SK-N-SH (cell line): ENCODE data around the gene CLPTM1L. TPM values are rescaled to one million over a fixed set of nuclear protein-coding genes. Genes with fewer than 3 reads are reported as not detected.
"Not testable (repeated sequence)": the region's sequence is repeated elsewhere in the genome, so short reads cannot be mapped to it uniquely, and the experiment has no call there.

Experiments used
- CTCF ChIA-PET: fragments of 300-600, 350-600 bp; formaldehyde crosslinking; extraction: SDS; loops from one replicate; lab custom pipeline; 2021; lab: Yijun Ruan, JAX
- POLR2A ChIA-PET: fragments of 350-600 bp; sonication (Branson Sonifier 250); formaldehyde crosslinking; extraction: SDS; loops from one replicate; lab custom pipeline; 2020; ENCODE audit warnings: antibody characterized with exemption, inconsistent platforms; lab: Yijun Ruan, JAX
- DNase-seq: peaks from one replicate; pipeline ENCODE4 v3.0.0; 2012
- H2AFZ ChIP-seq: fragments of 200-600 bp; sonication (generic); 2 replicates; pipeline ENCODE4 v1.8.1; 2016; ENCODE audit warnings: antibody characterized with exemption, mild to moderate bottlenecking, low read depth
- H3F3A ChIP-seq: fragments of 200-600 bp; sonication (generic); replicated peaks from 2 replicates; pipeline ENCODE3; 2016; ENCODE audit warnings: antibody characterized with exemption, mild to moderate bottlenecking; ENCODE audit not compliant: insufficient read depth
- H3K27ac ChIP-seq, 2 experiments: fragments of 200-500 bp in 1 of 2; fragments of 200-600 bp in 1 of 2; sonication (Bioruptor generic) in 1 of 2; sonication (generic), shearing (Covaris generic) in 1 of 2; 2 replicates each; pipeline versions ENCODE4 v1.5.1 to v1.6.1; 2014 to 2016; ENCODE audit warnings: low read depth in 2 of 2, inconsistent platforms in 1 of 2, low read length in 1 of 2, mild to moderate bottlenecking in 1 of 2, mixed read lengths in 1 of 2
- H3K27me3 ChIP-seq: fragments of 200-600 bp; sonication (generic), shearing (Covaris generic); 2 replicates; pipeline ENCODE4 v1.6.1; 2016; ENCODE audit warnings: mixed run types; ENCODE audit not compliant: insufficient read depth
- H3K36me3 ChIP-seq, 2 experiments: fragments of 200-500 bp in 1 of 2; fragments of 200-600 bp in 1 of 2; sonication (Bioruptor generic) in 1 of 2; sonication (generic) in 1 of 2; replicated peaks in 1 of 2; 2 replicates each; pipeline versions ENCODE3 to v1.5.1; 2014 to 2016; ENCODE audit warnings: low read length in 1 of 2, mild to moderate bottlenecking in 1 of 2; ENCODE audit not compliant: insufficient read depth in 2 of 2, control insufficient read depth in 1 of 2
- H3K4me1 ChIP-seq, 2 experiments: fragments of 200-500 bp in 1 of 2; fragments of 200-600 bp in 1 of 2; sonication (Bioruptor generic) in 1 of 2; sonication (generic), shearing (Covaris generic) in 1 of 2; 2 replicates each; pipeline versions ENCODE4 v1.5.1 to v1.6.1; 2014 to 2016; ENCODE audit warnings: low read depth in 1 of 2, low read length in 1 of 2, mixed run types in 1 of 2; ENCODE audit not compliant: insufficient read depth in 2 of 2, control insufficient read depth in 1 of 2
- H3K4me2 ChIP-seq: fragments of 200-600 bp; sonication (generic), shearing (Covaris generic); 2 replicates; pipeline ENCODE4 v1.6.1; 2017; ENCODE audit warnings: mixed run types
- H3K4me3 ChIP-seq, 2 experiments: fragments of 200-500 bp in 1 of 2; fragments of 200-600 bp in 1 of 2; sonication (Bioruptor generic) in 1 of 2; sonication (generic), shearing (Covaris generic) in 1 of 2; 2 replicates each; pipeline versions ENCODE4 v1.5.1 to v1.8.1; 2014 to 2016; ENCODE audit warnings: low read depth in 2 of 2, inconsistent platforms in 1 of 2, low read length in 1 of 2, mild to moderate bottlenecking in 1 of 2, mixed read lengths in 1 of 2, moderate library complexity in 1 of 2
- H3K79me2 ChIP-seq: fragments of 200-600 bp; sonication (generic); 2 replicates; pipeline ENCODE4 v1.8.1; 2017; ENCODE audit warnings: mild to moderate bottlenecking; ENCODE audit not compliant: insufficient read depth
- H3K9ac ChIP-seq: fragments of 200-600 bp; sonication (generic); 2 replicates; pipeline ENCODE4 v1.6.1; 2017; ENCODE audit warnings: mixed run types
- H3K9me2 ChIP-seq: fragments of 200-600 bp; sonication (generic); 2 replicates; pipeline ENCODE4 v1.6.1; 2017; ENCODE audit warnings: mixed run types
- H3K9me3 ChIP-seq: fragments of 200-600 bp; sonication (generic); 2 replicates; pipeline ENCODE4 v1.6.1; 2017; ENCODE audit warnings: mixed run types, mild to moderate bottlenecking, moderate library complexity
- H4K20me1 ChIP-seq: fragments of 200-600 bp; sonication (generic); 2 replicates; pipeline ENCODE4 v1.6.1; 2017; ENCODE audit warnings: mild to moderate bottlenecking, mixed run types; ENCODE audit not compliant: insufficient read depth
- CHD2 ChIP-seq: fragments of 150-350 bp; IDR thresholded peaks from 2 replicates; pipeline ENCODE4 v1.6.1; 2018; ENCODE audit warnings: low read length; ENCODE audit not compliant: partially characterized antibody
- ELF1 ChIP-seq: IDR thresholded peaks from 2 replicates; pipeline ENCODE4 v1.4.0; 2012
- GABPA ChIP-seq: IDR thresholded peaks from 2 replicates; pipeline ENCODE4 v1.4.0; 2012; ENCODE audit warnings: low read depth, mild to moderate bottlenecking
- GATA2 ChIP-seq: sonication (generic); formaldehyde crosslinking; IDR thresholded peaks from 2 replicates; pipeline ENCODE4 v1.5.0; 2020; ENCODE audit warnings: mild to moderate bottlenecking, missing genetic modification reagents
- JUND ChIP-seq: IDR thresholded peaks from 2 replicates; pipeline ENCODE4 v1.4.0; 2012
- MEF2A ChIP-seq: IDR thresholded peaks from 2 replicates; pipeline ENCODE4 v1.4.0; 2012; ENCODE audit warnings: low read depth, borderline replicate concordance
- MXI1 ChIP-seq: IDR thresholded peaks from 2 replicates; pipeline ENCODE4 v1.6.1; 2012; ENCODE audit warnings: mild to moderate bottlenecking, low read depth, low read length, improper control_type of control experiment
- NRF1 ChIP-seq: IDR thresholded peaks from 2 replicates; pipeline ENCODE4 v1.6.1; 2012; ENCODE audit warnings: low read depth, mild to moderate bottlenecking, low read length
- RCOR1 ChIP-seq: fragments of 150-350 bp; IDR thresholded peaks from 2 replicates; pipeline ENCODE4 v1.6.1; 2017; ENCODE audit warnings: antibody characterized with exemption, low read length
- TCF12 ChIP-seq: IDR thresholded peaks from 2 replicates; pipeline ENCODE4 v1.4.0; 2012
- WGBS: methylation state at CpG from one replicate; pipeline ENCODE4 v1.1.6; 2017; ENCODE audit warnings: low lambda C conversion rate; 5-methylcytosine and 5-hydroxymethylcytosine counted together
- polyA plus RNA-seq, 3 experiments: library from polyadenylated mRNA; depleted of rRNA; stranded (reverse); fragments of >200 nt; gene quantifications; 2 replicates each; pipeline ENCODE4 v1.2.3, GENCODE V29; 2012
- TF ChIP-seq, protein P1 (sequence below): fragments of 150-350 bp; IDR thresholded peaks from 2 replicates; pipeline ENCODE4 v1.6.1; 2017; ENCODE audit warnings: antibody characterized with exemption, low read length, low read depth, borderline replicate concordance
- TF ChIP-seq, protein P2 (sequence below): IDR thresholded peaks from 2 replicates; pipeline ENCODE4; 2012
- TF ChIP-seq, protein P3 (sequence below): IDR thresholded peaks from 2 replicates; pipeline ENCODE4 v1.4.0; 2012; ENCODE audit warnings: low read depth, borderline replicate concordance
- TF ChIP-seq, protein P4 (sequence below): IDR thresholded peaks from 2 replicates; pipeline ENCODE4 v1.4.0; 2012; ENCODE audit warnings: low read depth, borderline replicate concordance
- TF ChIP-seq, protein P5 (sequence below): fragments of 150-350 bp; IDR thresholded peaks from 2 replicates; pipeline ENCODE4 v1.6.1; 2016; ENCODE audit warnings: mild to moderate bottlenecking, low read depth, low read length

CLPTM1L gene
- polyA plus RNA-seq, 1 of the 3 experiments (the other 2 are of a cell fraction) = 202 TPM

DNA sequence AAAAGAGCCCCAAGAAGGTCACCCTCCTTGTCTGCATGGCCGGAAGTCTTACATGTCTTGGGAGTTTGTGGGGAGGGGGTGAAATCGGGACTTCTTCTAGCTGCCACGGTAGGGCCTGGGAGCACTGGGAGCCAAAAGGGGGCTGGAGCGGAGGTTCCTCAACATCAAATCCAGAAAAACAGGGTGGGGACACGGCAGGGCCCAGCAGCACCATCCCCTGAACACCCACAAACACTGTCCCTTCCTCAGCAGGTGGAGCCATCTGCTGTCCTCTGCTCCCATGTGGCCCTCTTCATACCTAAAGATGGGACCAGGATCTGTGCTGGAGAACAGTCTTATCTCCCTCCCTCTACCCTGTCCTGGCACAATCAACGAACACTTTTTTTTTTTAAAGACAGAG, 52.8 kb downstream of the CLPTM1L start (continued):
- TF ChIP-seq, protein P1, sequence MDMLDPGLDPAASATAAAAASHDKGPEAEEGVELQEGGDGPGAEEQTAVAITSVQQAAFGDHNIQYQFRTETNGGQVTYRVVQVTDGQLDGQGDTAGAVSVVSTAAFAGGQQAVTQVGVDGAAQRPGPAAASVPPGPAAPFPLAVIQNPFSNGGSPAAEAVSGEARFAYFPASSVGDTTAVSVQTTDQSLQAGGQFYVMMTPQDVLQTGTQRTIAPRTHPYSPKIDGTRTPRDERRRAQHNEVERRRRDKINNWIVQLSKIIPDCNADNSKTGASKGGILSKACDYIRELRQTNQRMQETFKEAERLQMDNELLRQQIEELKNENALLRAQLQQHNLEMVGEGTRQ = no peak
- no peak for TF ChIP-seq NRF1
- no peak for TF ChIP-seq GABPA
- TF ChIP-seq, protein P2, sequence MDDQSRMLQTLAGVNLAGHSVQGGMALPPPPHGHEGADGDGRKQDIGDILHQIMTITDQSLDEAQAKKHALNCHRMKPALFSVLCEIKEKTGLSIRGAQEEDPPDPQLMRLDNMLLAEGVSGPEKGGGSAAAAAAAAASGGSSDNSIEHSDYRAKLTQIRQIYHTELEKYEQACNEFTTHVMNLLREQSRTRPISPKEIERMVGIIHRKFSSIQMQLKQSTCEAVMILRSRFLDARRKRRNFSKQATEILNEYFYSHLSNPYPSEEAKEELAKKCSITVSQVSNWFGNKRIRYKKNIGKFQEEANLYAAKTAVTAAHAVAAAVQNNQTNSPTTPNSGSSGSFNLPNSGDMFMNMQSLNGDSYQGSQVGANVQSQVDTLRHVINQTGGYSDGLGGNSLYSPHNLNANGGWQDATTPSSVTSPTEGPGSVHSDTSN = no peak
- no peak for TF ChIP-seq JUND
- TF ChIP-seq, all 33 proteins: peak for 0

DNA sequence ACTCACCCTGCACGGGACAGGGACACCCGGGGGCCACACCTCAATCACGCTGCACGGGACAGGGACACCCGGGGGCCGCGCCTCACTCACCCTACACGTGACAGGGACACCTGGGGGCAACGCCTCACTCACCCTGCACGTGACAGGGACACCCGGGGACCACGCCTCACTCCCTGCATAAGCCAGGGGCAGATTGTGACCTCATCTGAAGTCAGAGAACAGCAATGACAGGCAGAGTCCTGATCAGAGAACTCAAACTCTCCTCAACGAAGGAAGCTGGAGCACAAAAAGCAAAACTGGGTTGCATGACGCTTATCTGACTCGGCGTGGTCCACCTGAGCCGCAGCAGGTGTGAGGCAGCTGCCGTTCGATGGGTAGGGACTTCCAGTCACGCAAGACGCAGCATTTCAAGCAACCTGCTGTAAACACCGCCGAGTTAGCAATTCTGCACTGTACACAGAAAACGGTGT, 53.3 kb downstream of the CLPTM1L start:
- WGBS = 55% methylated on average over 22 of the region's 24 CpGs
- Histone ChIP-seq H3K36me3 (no peaks in the 10 kb centered on the region), H3K27me3 (peaks cover 14% of the 10 kb centered on the region), H3K27ac (no peak overlapping the region), H3K9me3 (no peaks in the 10 kb centered on the region), H4K20me1 (no peaks in the 10 kb centered on the region), H3K9me2 (no peaks in the 10 kb centered on the region), H3K4me1 (peaks cover 0 to 4% of the 10 kb centered on the region in 2 experiments; a peak in 1 of 4 replicates), H2AFZ (no peak overlapping the region), H3K79me2 (no peaks in the 10 kb centered on the region), H3F3A (no peaks in the 10 kb centered on the region), H3K9ac (no peak overlapping the region), H3K4me2 (no peak overlapping the region), H3K4me3 (no peak overlapping the region)
- no peak for DNase-seq
- ChIA-PET POLR2A (interaction anchor here (0.5 kb wide), 1 partner anchor 36 kb away, joined by 4 read pairs; no protein-coding TSS in a partner anchor), CTCF (no interaction called here)
- TF ChIP-seq TCF12 = no peak
- TF ChIP-seq, protein P2 = no peak
- TF ChIP-seq, protein P3, sequence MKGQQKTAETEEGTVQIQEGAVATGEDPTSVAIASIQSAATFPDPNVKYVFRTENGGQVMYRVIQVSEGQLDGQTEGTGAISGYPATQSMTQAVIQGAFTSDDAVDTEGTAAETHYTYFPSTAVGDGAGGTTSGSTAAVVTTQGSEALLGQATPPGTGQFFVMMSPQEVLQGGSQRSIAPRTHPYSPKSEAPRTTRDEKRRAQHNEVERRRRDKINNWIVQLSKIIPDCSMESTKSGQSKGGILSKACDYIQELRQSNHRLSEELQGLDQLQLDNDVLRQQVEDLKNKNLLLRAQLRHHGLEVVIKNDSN = no peak
- no peak for TF ChIP-seq MXI1
- TF ChIP-seq, protein P4, sequence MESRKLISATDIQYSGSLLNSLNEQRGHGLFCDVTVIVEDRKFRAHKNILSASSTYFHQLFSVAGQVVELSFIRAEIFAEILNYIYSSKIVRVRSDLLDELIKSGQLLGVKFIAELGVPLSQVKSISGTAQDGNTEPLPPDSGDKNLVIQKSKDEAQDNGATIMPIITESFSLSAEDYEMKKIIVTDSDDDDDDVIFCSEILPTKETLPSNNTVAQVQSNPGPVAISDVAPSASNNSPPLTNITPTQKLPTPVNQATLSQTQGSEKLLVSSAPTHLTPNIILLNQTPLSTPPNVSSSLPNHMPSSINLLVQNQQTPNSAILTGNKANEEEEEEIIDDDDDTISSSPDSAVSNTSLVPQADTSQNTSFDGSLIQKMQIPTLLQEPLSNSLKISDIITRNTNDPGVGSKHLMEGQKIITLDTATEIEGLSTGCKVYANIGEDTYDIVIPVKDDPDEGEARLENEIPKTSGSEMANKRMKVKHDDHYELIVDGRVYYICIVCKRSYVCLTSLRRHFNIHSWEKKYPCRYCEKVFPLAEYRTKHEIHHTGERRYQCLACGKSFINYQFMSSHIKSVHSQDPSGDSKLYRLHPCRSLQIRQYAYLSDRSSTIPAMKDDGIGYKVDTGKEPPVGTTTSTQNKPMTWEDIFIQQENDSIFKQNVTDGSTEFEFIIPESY = no peak
- TF ChIP-seq CHD2 = no peak
- no peak for TF ChIP-seq GATA2 (CRISPR knock-in tag)
- TF ChIP-seq ELF1 = no peak
- TF ChIP-seq, protein P5, sequence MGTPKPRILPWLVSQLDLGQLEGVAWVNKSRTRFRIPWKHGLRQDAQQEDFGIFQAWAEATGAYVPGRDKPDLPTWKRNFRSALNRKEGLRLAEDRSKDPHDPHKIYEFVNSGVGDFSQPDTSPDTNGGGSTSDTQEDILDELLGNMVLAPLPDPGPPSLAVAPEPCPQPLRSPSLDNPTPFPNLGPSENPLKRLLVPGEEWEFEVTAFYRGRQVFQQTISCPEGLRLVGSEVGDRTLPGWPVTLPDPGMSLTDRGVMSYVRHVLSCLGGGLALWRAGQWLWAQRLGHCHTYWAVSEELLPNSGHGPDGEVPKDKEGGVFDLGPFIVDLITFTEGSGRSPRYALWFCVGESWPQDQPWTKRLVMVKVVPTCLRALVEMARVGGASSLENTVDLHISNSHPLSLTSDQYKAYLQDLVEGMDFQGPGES = no peak
- TF ChIP-seq, protein P1 = no peak
- TF ChIP-seq RCOR1 = no peak
- TF ChIP-seq MEF2A = no peak

DNA sequence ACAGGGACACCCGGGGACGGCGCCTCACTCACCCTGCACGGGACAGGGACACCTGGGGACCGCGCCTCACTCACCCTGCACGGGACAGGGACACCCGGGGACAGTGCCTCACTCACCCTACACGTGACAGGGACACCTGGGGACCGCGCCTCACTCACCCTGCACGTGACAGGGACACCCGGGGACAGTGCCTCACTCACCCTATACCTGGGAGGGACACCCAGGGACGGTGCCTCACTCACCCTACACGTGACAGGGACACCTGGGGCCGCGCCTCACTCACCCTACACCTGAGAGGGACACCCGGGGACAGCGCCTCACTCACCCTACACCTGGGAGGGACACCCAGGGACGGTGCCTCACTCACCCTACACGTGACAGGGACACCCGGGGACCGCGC, 53.9 kb downstream of the CLPTM1L start:
- H3K4me1 ChIP-seq, H3K27me3 ChIP-seq, DNase-seq, H3K4me3 ChIP-seq, H3K27ac ChIP-seq, H3K9me3 ChIP-seq, POLR2A ChIA-PET, H4K20me1 ChIP-seq, H3K79me2 ChIP-seq, H3K36me3 ChIP-seq, H3K9me2 ChIP-seq, H2AFZ ChIP-seq, CTCF ChIA-PET, H3K4me2 ChIP-seq, H3K9ac ChIP-seq, H3F3A ChIP-seq: not testable (repeated sequence)
- 71% methylated on average over 5 of the region's 24 CpGs for WGBS
